D341Med (cell line): Measurements from ENCODE around the gene RPS23.

Experiments
- DNase-seq: peaks from one replicate; pipeline ENCODE4 v3.0.0; 2012; ENCODE audit warnings: low spot score

Gene RPS23

GRCh38 chr5:82244854-82245635 lies 33.1 kb downstream of the RPS23 start:
- no peak for DNase-seq

GRCh38 chr5:82244151-82244550 lies 34.0 kb downstream of the RPS23 start:
- DNase-seq, result no peak

GRCh38 chr5:82234885-82235284 lies 43.3 kb downstream of the RPS23 start:
- DNase-seq, result no peak

GRCh38 chr5:82225525-82226172 lies 52.5 kb downstream of the RPS23 start:
- DNase-seq, result peak; percentile 77
